GM19238 (cell line): ENCODE measurements around the gene DEFB119.
"Not testable (repeated sequence)": the region's sequence is repeated elsewhere in the genome, so short reads cannot be mapped to it uniquely, and the experiment has no call there.

Source experiments
- DNase-seq: peaks from one replicate; pipeline ENCODE4 v3.0.0; 2011; ENCODE audit warnings: low spot score; ENCODE audit not compliant: insufficient read length

The DEFB119 gene

GRCh38 chr20:31390490-31390889 lies at the start of gene DEFB119:
DEFB119 (minus strand) TSS chr20:31390590; CDS start chr20:31390483, 107 bp downstream.
- no peak for DNase-seq

GRCh38 chr20:31430568-31431115 lies 40.3 kb upstream of the DEFB119 start:
- DNase-seq: no peak

GRCh38 chr20:31427576-31427975 lies 37.2 kb upstream of the DEFB119 start:
- not testable (repeated sequence) for DNase-seq

DNA sequence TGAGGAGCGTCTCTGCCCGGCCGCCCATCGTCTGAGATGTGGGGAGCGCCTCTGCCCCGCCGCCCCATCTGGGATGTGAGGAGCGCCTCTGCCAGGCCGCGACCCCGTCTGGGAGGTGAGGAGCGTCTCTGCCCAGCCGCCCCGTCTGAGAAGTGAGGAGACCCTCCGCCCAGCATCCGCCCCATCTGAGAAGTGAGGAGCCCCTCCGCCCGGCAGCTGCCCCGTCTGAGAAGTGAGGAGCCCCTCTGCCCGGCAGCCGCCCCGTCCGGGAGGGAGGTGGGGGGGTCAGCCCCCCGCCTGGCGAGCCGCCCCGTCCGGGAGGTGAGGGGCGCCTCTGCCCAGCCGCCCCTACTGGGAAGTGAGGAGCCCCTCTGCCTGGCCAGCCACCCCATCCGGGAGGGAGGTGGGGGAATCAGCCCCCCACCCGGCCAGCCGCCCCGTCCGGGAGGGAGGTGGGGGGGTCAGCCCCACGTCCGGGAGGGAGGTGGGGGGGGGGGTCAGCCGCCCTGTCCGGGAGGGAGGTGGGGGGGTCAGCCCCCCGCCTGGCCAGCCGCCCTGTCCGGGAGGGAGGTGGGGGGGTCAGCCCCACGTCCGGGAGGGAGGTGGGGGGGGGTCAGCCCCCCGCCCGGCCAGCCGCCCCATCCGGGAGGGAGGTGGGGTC lies 36.6 kb upstream of the DEFB119 start:
- not testable (repeated sequence) for DNase-seq

- no peak for DNase-seq
These were observed 35.4 kb upstream of the DEFB119 start for GRCh38 chr20:31425797-31426196.

DNA sequence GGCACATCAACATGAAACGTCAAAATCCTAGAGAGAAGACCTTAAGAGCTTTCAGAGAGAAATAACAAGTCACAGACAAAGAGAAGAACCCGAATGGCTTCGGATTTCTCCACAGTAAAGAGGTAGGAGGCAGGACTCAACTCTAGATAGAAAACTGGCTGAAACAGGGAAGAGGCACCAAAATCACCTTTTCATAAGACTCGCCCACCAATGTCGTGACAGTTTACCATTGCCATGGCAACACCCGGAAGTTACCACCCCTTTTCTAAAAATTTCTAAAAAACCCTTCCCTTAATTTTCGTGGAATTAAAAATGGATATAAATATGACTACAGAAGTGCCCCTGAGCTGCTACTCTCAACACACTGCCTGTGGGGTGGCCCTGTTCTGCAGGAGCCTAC lies 27.9 kb upstream of the DEFB119 start:
- no peak for DNase-seq

GRCh38 chr20:31415653-31416052 lies 25.3 kb upstream of the DEFB119 start:
- no peak for DNase-seq

- no peak for DNase-seq
These were observed 24.0 kb upstream of the DEFB119 start for GRCh38 chr20:31414381-31414780.

DNA sequence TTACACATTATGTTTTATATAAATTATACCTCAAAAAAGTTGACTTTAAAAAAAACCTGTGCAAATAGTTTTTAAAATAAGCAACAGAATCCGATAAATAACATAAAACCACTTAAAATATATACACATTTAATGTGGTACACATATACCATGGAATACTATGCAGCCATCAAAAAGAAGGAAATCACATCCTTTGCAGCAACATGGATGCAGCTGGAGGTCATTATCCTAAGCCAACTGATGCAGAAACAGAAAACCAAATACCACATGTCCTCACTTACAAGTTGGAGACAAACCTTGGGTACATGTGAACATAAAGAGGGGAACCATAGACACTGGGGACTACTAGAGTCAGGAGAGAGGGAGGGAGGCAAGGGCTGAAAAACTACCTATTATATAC lies 19.6 kb upstream of the DEFB119 start:
- DNase-seq: no peak

DNA sequence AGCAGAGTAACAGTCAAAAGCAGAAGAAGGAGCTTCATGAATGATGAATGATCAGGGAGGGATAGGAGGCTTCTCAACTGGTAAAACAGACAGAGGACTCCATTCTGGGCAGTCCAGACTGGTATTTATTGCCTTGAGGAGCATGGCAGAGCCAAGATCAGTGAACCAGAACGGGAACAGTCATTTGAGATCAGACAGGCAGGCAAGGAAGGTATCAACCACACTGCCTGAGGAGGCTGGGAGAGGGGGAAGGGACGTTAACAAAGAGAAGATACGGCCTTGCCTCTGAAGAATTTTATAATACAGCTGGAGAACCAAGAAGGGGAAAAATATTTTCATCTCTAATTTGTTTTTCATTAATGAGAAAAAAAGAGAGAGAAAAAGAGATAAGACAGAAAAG lies 15.7 kb upstream of the DEFB119 start, which contains the start of gene DEFB121:
DEFB121 (minus strand) TSS at position 101 of the 400 bp plus-strand sequence; CDS start at position 38, 63 bp downstream.
- no peak for DNase-seq

DNA sequence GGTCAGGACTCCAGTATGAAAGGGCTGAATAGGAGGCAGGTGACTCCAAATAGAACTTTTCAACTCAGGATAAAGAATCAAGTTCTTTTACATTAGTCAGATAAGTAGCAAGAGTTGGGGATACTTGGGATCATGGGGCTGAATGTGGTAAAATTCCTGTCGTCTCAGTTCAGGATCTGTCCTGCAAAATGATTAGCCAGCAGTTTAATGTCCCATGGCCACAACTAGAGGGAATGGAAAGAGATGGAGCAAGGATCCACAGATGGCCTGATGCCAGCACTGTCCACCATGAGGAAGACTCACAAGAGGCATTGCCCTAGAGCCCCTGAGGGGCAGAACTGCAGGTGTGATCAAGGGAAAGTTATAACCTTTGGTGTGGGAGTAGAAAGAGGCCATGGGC lies 13.5 kb upstream of the DEFB119 start:
- DNase-seq: no peak

DNA sequence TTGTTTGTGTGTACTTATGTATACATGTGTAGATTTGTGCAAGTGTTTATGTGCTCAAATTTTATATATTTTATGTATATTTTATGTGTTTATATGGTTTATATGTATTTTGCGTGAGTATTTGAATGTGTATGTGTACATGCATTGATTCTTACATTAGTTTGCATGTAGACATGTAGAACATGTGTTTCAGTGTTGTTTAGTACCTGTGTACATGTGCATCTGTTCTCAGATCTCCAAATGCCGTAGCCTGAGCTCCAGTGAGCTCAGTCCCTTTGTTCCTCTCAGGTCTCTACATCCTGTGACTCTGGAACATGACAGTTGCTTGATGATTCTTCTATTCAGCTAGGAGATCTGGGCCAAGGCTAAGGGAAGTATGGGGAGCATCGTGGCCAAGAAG lies 4.5 kb upstream of the DEFB119 start:
- DNase-seq: no peak

GRCh38 chr20:31392836-31393235 lies 2.4 kb upstream of the DEFB119 start:
- DNase-seq: no peak

DNA sequence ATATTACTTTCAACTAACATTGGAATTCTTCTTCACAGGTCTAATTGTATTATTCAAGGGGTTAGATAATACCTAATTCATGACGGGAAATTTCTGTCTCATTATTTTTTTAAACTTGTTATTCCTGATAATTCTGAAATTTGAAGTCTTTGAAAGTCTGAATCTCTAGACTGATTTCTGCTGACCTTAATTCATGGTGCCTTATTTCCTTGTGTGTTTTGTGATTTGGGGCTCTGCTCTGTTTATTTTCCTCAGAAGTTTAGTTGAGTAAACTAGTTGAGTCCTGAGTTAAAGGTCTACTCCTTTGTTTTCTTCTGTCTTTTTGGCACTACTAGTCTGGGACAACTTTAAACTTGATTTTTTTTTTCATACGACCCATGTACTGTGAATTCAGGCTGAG lies 16.0 kb downstream of the DEFB119 start:
- no peak for DNase-seq

DNA sequence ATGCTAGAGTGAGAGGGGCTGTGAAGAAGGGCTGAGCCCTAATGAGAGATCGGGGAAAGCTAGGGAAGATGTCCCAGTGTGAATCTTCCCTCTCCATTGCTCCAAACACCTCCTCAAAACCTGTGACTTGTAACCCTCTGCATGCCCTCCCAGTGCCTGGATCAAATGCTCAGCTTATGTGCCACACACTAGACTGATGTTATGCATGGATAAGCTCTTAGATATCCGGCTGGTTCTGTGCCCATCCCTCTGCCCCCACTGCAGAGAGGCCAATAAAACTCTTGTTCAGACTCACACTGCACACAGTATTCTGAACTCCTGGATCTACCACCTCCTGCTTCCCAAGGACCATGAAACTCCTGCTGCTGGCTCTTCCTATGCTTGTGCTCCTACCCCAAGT lies 22.1 kb downstream of the DEFB119 start, which contains the start of gene DEFB118:
DEFB118 (plus strand) TSS at position 301 of the 400 bp plus-strand sequence; CDS start at position 351, 50 bp downstream.
- no peak for DNase-seq

DNA sequence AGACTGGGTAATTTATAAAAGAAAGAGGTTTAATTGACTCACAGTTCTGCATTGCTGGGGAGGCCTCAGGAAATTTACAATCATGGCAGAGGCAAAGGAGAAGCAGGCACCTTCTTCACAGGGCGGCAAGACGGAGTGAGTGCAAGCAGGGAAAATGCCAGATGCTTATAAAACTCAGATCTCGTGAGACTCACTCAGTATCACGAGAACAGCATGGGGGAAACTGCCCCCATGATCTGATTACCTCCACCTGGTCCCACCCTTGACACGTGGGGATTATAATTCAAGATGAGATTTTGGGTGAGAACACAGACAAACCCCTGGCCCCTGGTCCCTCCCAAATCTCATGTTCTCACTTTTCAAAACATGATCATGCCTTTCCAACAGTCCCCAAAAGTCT lies 26.1 kb downstream of the DEFB119 start:
- not testable (repeated sequence) for DNase-seq

DNA sequence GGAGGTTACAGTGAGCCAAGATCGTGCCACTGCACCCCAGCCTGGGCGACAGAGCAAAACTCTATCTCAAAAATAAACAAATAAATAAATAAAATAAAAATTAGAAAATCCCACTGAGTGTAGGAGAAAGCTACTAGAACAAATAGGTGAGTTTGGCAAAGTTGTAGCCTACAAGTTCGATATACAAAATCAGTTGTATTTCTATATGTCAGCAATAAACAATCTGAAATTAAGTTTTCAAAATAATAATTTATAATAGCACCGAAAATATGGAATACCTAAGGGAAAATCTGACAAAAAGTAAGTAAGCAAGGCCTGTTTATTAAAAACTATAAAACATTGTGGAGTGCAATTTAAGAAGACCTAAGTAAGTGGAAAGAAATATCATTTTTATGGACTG lies 27.1 kb downstream of the DEFB119 start:
- no peak for DNase-seq

DNA sequence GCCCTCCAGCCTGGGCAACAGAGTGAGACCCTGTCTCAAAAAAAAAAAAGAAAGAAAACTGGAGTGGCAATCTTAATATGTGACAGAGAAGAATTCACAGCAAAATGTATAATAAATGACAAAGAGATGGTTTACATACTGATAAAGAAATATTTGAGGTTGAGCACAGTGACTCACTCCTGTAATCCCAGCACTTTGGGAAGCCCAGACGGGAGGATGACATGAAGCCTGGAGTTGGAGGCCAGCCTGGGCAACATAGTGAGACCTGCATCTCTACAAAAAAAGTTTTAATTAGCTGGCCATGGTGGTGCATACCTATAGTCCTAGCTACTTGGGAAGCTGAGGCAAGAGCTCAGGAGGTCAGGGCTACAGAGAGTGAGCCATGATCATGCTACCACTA lies 34.4 kb downstream of the DEFB119 start:
- DNase-seq: no peak

DNA sequence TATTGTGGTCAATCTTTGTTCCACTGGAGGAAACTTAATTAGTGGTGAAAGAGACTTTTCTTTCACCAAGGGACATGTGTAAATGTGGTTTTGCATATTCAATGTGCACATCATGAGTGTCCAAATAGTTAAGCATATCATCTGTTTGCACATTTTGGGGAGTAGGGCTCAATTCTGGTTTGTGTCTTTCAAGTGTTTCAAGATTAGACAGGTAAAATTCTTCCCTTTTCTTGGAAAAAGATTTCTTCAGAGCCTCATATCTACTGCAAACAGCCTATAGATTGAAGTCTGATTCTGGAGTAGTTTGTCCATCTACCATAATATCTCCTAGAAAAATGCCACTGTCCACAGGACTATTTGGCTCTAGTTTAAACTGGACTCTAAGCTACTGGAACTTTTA lies 48.9 kb downstream of the DEFB119 start:
- no peak for DNase-seq

- no peak for DNase-seq
These were observed 59.5 kb downstream of the DEFB119 start for GRCh38 chr20:31330893-31331292.
